Activated naive CD4-positive, alpha-beta T cell treated with anti-CD3 and anti-CD28 coated beads, Interleukin-2, amount 50 U/mL, for 16 hours (primary cell): Measurements from ENCODE around the gene TIMM50.
A peak's percentile ranks its signal among the peaks of the same experiment; 100 is the strongest.

ENCODE experiments used
- DNase-seq: peaks from one replicate; pipeline ENCODE4 v3.0.0-alpha.2; 2020

TIMM50 gene

DNA sequence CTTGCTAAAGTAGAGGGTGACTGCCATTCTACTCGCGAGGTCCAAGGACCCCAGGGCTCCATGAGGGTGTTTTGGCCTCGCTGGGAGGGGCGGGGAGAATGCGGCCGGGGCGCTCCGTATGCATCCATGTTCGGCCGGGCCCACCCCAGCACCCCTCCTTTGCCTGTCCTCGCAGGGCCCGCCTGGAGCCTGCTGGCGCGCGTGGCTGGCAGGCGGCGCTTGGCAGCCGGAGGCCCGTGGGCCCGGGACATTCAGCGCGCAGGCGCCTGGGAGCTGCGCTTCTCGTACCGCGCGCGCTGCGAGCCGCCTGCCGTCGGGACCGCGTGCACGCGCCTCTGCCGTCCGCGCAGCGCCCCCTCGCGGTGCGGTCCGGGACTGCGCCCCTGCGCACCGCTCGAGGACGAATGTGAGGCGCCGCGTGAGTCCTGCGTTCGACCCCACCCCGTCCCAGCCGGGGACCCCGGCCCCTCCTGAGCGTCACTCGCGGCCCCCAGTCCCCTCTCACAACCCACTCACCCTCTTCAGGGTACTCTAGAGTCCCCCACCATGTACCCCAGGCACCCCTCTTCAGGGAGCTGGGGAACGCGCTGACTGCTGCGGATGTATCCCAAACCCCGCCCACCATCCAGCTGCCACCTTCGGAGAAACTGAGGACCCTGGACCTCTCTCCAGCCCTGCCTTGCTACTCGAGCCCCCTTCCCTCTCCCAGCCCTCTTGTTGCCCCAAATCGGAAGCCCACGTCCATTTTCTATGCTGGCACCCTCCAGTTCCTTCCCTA, 22.2 kb downstream of the TIMM50 start:
- peak; percentile 79 for DNase-seq

GRCh38 chr19:39506598-39506943, 25.9 kb downstream of the TIMM50 start:
- DNase-seq, result no peak

DNA sequence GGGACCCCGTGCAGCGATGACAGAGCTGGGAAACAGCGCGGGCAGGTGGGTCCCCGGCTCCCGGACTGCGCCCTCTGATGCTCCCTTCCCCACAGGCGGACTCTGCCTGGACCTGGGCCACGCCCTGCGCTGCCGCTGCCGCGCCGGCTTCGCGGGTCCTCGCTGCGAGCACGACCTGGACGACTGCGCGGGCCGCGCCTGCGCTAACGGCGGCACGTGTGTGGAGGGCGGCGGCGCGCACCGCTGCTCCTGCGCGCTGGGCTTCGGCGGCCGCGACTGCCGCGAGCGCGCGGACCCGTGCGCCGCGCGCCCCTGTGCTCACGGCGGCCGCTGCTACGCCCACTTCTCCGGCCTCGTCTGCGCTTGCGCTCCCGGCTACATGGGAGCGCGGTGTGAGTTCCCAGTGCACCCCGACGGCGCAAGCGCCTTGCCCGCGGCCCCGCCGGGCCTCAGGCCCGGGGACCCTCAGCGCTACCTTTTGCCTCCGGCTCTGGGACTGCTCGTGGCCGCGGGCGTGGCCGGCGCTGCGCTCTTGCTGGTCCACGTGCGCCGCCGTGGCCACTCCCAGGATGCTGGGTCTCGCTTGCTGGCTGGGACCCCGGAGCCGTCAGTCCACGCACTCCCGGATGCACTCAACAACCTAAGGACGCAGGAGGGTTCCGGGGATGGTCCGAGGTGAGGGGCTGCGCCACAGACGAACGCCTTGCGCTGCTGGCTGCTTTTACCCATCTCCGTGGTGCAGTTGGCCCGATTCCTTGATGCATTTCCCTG, 26.5 kb downstream of the TIMM50 start:
- DNase-seq, result peak; percentile 70

DNA sequence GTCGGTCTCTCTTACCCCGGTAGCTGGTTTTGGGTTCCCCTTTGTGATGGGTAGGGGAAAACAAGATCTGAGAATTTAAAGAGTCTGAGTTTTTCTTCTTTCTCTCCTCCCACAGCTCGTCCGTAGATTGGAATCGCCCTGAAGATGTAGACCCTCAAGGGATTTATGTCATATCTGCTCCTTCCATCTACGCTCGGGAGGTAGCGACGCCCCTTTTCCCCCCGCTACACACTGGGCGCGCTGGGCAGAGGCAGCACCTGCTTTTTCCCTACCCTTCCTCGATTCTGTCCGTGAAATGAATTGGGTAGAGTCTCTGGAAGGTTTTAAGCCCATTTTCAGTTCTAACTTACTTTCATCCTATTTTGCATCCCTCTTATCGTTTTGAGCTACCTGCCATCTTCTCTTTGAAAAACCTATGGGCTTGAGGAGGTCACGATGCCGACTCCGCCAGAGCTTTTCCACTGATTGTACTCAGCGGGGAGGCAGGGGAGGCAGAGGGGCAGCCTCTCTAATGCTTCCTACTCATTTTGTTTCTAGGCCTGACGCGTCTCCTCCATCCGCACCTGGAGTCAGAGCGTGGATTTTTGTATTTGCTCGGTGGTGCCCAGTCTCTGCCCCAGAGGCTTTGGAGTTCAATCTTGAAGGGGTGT, 27.2 kb downstream of the TIMM50 start:
- no peak for DNase-seq

DNA sequence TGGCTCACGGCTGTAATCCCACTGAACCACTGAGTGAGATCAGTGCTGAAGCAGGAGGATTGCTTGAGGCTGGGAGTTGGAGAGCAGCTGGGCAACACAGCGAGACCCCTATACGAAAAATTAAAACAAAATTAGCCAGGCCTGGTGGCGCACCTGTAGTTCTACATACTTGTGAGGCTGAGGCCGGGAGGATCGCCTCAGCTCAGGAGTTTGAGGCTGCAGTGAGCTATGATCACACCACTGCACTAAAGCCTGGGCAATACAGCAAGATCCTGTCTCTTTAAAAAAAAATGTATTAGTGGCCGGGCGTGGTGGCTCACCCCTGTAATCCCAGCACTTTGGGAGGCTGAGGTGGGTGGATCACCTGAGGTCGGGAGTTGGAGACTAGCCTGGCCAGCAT, 28.0 kb downstream of the TIMM50 start:
- no peak for DNase-seq

DNA sequence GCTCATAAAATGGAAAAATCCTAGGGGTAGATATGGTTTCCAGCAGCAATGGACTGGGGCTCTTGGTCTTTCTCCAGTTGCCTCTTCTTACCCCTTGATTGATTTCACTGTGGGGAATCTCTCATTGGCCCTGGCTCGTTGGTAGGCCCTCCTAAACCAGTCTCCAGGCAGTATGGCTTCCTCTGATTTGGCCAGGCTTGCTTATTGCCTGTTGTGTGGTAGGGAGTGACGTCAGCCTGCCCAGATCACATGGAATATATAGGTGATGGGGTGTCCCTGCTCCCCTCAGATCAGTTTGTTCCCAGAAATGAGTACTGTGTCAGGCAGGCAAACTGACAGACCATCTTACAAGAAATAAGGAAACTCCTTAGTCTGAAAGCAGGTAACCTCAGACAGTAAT, 28.6 kb downstream of the TIMM50 start:
- no peak for DNase-seq

- no peak for DNase-seq
Measured at GRCh38 chr19:39512988-39513387, 32.4 kb downstream of the TIMM50 start.

DNA sequence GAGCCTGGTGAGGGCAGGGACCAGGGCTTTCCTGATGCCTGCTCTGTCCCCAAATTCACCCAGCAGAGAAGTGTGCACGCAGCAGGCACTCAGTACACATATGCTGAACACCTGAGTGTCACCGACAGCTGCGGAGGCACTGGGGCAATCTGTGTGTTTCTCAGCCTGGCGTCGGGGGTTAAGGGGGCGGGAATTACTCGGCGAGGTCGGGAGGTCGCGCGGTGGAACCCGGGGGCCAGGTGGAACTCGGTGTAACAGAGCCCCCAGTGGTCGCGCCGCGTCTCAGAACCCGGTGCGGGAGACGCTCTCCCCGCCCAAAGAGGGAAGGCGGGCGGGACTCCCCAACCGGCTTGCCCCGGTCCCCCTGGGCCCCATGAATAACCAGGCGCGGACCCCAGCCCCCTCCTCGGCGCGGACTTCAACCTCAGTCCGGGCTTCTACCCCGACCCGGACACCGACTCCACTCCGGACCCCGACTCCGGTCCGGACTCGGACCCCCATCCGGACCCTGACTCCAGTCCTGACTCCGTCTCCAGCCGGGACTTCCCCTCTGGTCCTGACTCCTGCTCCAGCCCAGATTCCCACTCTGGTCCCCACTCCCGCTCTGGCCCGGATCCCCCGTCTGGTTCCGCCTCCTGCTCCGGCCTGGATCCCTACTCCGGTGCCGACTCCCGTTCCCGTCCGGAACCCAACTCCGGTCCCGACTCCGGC, 34.4 kb downstream of the TIMM50 start, which contains the start of gene SELENOV:
TSS of gene SELENOV (plus strand) at position 300 of the 711 bp plus-strand sequence. CDS start at position 374, 74 bp downstream.
- peak; percentile 36 for DNase-seq

- DNase-seq, result peak; percentile 33
Measured at GRCh38 chr19:39515551-39516191, 35.0 kb downstream of the TIMM50 start.

GRCh38 chr19:39516270-39516669, 35.6 kb downstream of the TIMM50 start:
- DNase-seq, result no peak

DNA sequence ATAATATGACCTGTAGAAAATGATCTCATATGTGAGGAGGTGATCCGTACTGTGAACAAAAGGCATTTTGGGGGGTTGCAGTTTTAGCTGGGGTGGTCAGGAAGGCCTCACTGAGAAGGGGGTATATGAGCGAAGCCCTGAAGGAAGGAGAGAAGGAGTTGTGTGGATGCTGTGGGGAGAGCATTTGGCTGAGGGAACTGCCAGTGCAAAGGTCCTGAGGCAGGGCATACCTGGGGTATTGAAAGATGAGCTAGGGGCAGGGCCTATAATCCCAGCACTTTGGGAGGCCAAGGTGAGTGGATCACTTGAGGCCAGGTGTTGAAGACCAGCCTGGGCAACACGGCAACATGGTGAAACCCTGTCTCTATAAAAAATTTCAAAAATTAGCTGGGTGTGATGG, 36.8 kb downstream of the TIMM50 start:
- DNase-seq, result no peak

DNA sequence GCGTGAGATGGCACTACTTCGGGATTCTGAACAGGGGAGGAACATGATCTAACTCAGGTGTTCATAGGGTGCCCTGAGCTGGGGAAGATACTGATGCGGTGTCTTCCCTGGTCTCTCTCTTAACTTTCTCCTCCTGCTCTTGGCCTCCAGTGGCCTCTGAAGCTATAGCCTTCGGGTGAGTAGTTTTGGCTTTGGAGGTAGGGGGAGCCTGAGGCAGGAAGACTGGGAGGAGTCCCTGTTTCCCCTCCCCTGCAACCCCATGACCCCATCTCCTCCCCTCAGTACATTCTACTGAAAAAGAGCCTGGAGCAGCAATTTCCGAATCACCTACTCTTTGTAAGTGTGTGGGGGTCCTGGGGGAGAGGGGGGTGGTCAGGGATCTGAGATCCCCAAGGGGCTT, 37.8 kb downstream of the TIMM50 start:
- DNase-seq, result no peak

- DNase-seq, result no peak
Measured at GRCh38 chr19:39518975-39519374, 38.3 kb downstream of the TIMM50 start.

- DNase-seq, result no peak
Measured at GRCh38 chr19:39520541-39521484, 40.2 kb downstream of the TIMM50 start.

DNA sequence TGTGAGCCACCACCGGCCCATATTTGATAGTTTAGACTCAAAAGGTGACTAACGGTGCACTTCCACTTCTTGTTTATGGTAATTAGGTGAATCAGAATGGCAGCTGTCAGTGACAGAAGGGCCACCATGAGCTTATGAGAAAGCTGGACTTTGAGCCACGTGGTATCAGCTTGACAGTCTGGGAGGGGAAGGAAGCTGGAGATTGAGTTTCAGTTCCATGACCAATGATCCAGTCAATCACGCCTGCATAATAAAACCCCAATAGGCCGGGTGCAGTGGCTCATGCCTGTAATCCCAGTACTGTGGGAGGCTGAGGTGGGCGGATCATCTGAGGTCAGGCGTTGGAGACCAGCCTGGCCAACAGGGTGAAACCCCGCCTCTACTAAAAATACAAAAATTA, 43.9 kb downstream of the TIMM50 start:
- DNase-seq, result no peak

- DNase-seq, result no peak
Measured at GRCh38 chr19:39525205-39525604, 44.6 kb downstream of the TIMM50 start.

DNA sequence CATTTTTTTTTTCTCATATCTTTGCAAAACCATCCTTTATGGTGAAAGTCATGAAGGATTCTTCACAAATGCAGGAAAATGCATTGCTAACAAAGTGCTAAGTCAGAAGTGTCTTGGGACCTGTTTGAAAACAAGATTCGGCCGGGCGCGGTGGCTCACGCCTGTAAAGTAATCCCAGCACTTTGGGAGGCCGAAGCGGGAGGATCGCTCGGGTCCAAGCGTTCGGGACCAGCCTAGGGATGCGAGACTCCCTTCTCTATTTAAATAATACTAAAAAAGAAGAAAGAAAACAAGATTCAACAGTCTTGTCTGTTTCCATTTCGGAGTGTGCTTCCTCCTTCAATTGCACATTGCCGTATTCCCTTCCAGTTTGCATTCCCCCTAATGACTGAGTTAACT, 51.2 kb downstream of the TIMM50 start:
- no peak for DNase-seq

- peak; percentile 90 for DNase-seq
Measured at GRCh38 chr19:39532233-39533002, 51.8 kb downstream of the TIMM50 start, which contains the start of gene EID2B. Gene EID2B (minus strand): TSS chr19:39532852. CDS start chr19:39532802, 50 bp downstream.

DNA sequence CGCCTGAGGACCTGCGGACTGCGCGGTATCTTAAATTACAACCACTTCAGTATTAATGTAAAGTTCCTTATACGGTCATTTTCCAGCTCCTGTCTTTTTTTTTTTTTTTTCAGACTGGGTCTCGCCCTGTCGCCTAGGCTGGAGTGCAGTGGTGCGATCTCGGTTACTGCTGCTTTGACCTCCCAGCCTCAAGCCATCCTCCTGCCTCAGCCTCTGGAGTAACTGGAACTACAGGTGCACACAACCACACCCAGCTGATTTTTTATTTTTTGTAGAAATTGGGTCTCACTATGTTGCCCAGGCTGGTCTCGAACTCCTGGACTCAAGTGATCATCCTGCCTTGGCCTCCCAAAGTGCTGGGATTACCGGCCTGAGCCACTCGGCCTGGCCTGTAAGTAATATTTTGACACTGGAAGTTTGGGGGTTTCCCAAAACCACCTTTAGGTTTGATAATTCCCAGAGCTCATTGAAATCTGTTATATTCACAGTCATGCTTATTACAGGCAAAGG, 52.4 kb downstream of the TIMM50 start:
- no peak for DNase-seq

DNA sequence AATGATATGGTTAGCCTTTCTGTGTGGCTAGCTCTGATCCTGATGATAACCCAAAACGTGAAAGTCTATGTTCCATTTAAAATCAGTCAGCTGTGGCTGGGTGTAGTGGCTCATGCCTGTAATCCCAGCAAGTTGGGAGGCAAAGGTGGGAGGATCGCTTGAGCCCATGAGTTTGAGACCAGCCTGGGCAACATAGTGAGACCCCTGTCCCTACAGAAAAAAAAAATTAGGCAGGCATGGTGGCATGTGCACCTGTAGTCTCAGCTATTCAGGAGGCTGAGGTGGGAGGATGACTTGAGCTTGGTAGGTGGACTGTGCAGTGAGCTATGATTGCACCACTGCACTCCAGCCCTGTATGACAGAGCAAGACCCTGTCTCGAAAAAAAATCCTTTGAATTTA, 53.2 kb downstream of the TIMM50 start:
- no peak for DNase-seq
